Left lobe of liver (tissue), 2 donors: ENCODE data around the gene ABHD1. TPM values are rescaled to one million over a fixed set of nuclear protein-coding genes. Genes with fewer than 3 reads are reported as not detected.

ENCODE experiments used
- ATAC-seq: fragments of 200-7000 bp; cut with Tn5 transposase; one replicate; pipeline ENCODE4 v1.9.1; 2020; ENCODE audit warnings: mild to moderate bottlenecking, moderate library complexity
- DNase-seq: peaks from one replicate; pipeline ENCODE4 v3.0.0-alpha.2; 2020; ENCODE audit warnings: low spot score
- total RNA-seq: library from RNA; stranded (reverse); gene quantifications from one replicate; pipeline ENCODE4 v1.2.1, GENCODE V29; 2021
- donor health status: DM: no; HTN: no; CAD: no; lungs with moderate emphysema.
- donor health status: DM: no; HTN: yes; CAD: no.

Gene ABHD1
- total RNA-seq, 1 donor from 2014 or later: 3.6 TPM

- DNase-seq (no peak), ATAC-seq (no peak)
Observed at GRCh38 chr2:27134781-27135477, 11.3 kb downstream of the ABHD1 start.

- ATAC-seq (no peak), DNase-seq (no peak)
Observed at GRCh38 chr2:27135478-27135955, 11.9 kb downstream of the ABHD1 start.

GRCh38 chr2:27136751-27137150, 13.1 kb downstream of the ABHD1 start:
- no peak for DNase-seq
- no peak for ATAC-seq

GRCh38 chr2:27137322-27137935, 13.8 kb downstream of the ABHD1 start:
- ATAC-seq (no peak), DNase-seq (no peak)

GRCh38 chr2:27138111-27138510, 14.5 kb downstream of the ABHD1 start:
- DNase-seq: no peak
- no peak for ATAC-seq

- no peak for DNase-seq
- ATAC-seq: no peak
Observed at GRCh38 chr2:27139310-27139709, 15.7 kb downstream of the ABHD1 start, which contains the start of gene PRR30. Gene PRR30, minus strand, starts transcription at chr2:27139410. Its CDS starts 1,081 bp downstream, at chr2:27138329.

GRCh38 chr2:27143285-27143684, 19.7 kb downstream of the ABHD1 start:
- DNase-seq (no peak), ATAC-seq (no peak)

GRCh38 chr2:27145682-27146081, 22.1 kb downstream of the ABHD1 start:
- ATAC-seq (no peak), DNase-seq (no peak)

GRCh38 chr2:27147935-27148334, 24.3 kb downstream of the ABHD1 start:
- DNase-seq (no peak), ATAC-seq (no peak)

- ATAC-seq: no peak
- no peak for DNase-seq
Observed at GRCh38 chr2:27148801-27149439, 25.3 kb downstream of the ABHD1 start, which contains the start of gene TCF23. Gene TCF23, plus strand, starts transcription at chr2:27149004. Its CDS starts 130 bp downstream, at chr2:27149134.

- DNase-seq (no peak), ATAC-seq (no peak)
Observed at GRCh38 chr2:27149570-27150405, 26.2 kb downstream of the ABHD1 start.

- ATAC-seq: no peak
- no peak for DNase-seq
Observed at GRCh38 chr2:27150639-27151230, 27.1 kb downstream of the ABHD1 start.

GRCh38 chr2:27152102-27152795, 28.6 kb downstream of the ABHD1 start:
- DNase-seq (no peak), ATAC-seq (peak; percentile 93)

- no peak for ATAC-seq
- DNase-seq: no peak
Observed at GRCh38 chr2:27152796-27153464, 29.3 kb downstream of the ABHD1 start.

GRCh38 chr2:27154488-27154887, 30.9 kb downstream of the ABHD1 start:
- ATAC-seq (no peak), DNase-seq (no peak)

GRCh38 chr2:27155069-27155520, 31.5 kb downstream of the ABHD1 start:
- no peak for ATAC-seq

GRCh38 chr2:27158468-27158867, 34.9 kb downstream of the ABHD1 start:
- ATAC-seq (no peak), DNase-seq (no peak)

More at GRCh38 chr2:27155069-27155520, 31.5 kb downstream of the ABHD1 start:
- DNase-seq: no peak

- DNase-seq (no peak), ATAC-seq (no peak)
Observed at GRCh38 chr2:27159271-27159670, 35.7 kb downstream of the ABHD1 start.

- DNase-seq (no peak), ATAC-seq (no peak)
Observed at GRCh38 chr2:27160191-27160590, 36.6 kb downstream of the ABHD1 start.
